Measurements from ENCODE around the gene ZNF574.

The ZNF574 gene

GRCh38 chr19:42053037-42053935 is 22.7 kb upstream of the ZNF574 start:
- FAIRE-seq, result no peak
- TF ChIP-seq POU2F2 (IDR thresholded peaks at IDR 0.05; ENCODE audit: low read depth, low read length) (no peak), POLR2A (IDR thresholded peaks at IDR 0.05; ENCODE audit: low read depth, low read length) (no peak), PAX5 (IDR thresholded peaks at IDR 0.05; ENCODE audit: insufficient read depth, low read length, severe bottlenecking) (no peak), POLR2AphosphoS5 (IDR thresholded peaks at IDR 0.05; ENCODE audit: low read depth, low read length) (no peak), TAF1 (IDR thresholded peaks at IDR 0.05; ENCODE audit: low read depth, low read length) (no peak), SPI1 (IDR thresholded peaks at IDR 0.05; ENCODE audit: low read depth, low read length) (no peak)
- no peak for DNase-seq (ENCODE audit: insufficient read length, low spot score)

- no peak for FAIRE-seq
- no peak for TF ChIP-seq SPI1 (IDR thresholded peaks at IDR 0.05; ENCODE audit: low read depth, low read length)
Measured at GRCh38 chr19:42054205-42054604, 21.8 kb upstream of the ZNF574 start.

GRCh38 chr19:42057846-42058245 is 18.1 kb upstream of the ZNF574 start:
- DNase-seq (ENCODE audit: insufficient read length, low spot score) (no peak), FAIRE-seq (no peak)
- TF ChIP-seq POLR2AphosphoS5 (IDR thresholded peaks at IDR 0.05; ENCODE audit: low read depth, low read length), result no peak
- no peak for TF ChIP-seq POLR2A (IDR thresholded peaks at IDR 0.05; ENCODE audit: low read depth, low read length)

More at GRCh38 chr19:42054205-42054604, 21.8 kb upstream of the ZNF574 start:
- DNase-seq (ENCODE audit: insufficient read length, low spot score), result no peak

GRCh38 chr19:42059196-42059595 is 16.8 kb upstream of the ZNF574 start:
- TF ChIP-seq POLR2AphosphoS5 (IDR thresholded peaks at IDR 0.05; ENCODE audit: low read depth, low read length), result no peak
- TF ChIP-seq POLR2A (IDR thresholded peaks at IDR 0.05; ENCODE audit: low read depth, low read length), result no peak
- TF ChIP-seq TAF1 (IDR thresholded peaks at IDR 0.05; ENCODE audit: low read depth, low read length), result no peak
- no peak for TF ChIP-seq SPI1 (IDR thresholded peaks at IDR 0.05; ENCODE audit: low read depth, low read length)
- TF ChIP-seq PAX5 (IDR thresholded peaks at IDR 0.05; ENCODE audit: insufficient read depth, low read length, severe bottlenecking), result no peak
- TF ChIP-seq POU2F2 (IDR thresholded peaks at IDR 0.05; ENCODE audit: low read depth, low read length), result no peak
- FAIRE-seq, result no peak
- no peak for DNase-seq (ENCODE audit: insufficient read length, low spot score)

GRCh38 chr19:42060117-42060516 is 15.8 kb upstream of the ZNF574 start:
- DNase-seq (ENCODE audit: insufficient read length, low spot score) (no peak), FAIRE-seq (no peak)

GRCh38 chr19:42062381-42062780 is 13.6 kb upstream of the ZNF574 start:
- TF ChIP-seq PAX5 (IDR thresholded peaks at IDR 0.05; ENCODE audit: insufficient read depth, low read length, severe bottlenecking) (no peak), POLR2AphosphoS5 (IDR thresholded peaks at IDR 0.05; ENCODE audit: low read depth, low read length) (no peak), SPI1 (IDR thresholded peaks at IDR 0.05; ENCODE audit: low read depth, low read length) (no peak), TAF1 (IDR thresholded peaks at IDR 0.05; ENCODE audit: low read depth, low read length) (no peak), POLR2A (IDR thresholded peaks at IDR 0.05; ENCODE audit: low read depth, low read length) (no peak), POU2F2 (IDR thresholded peaks at IDR 0.05; ENCODE audit: low read depth, low read length) (no peak)
- DNase-seq (ENCODE audit: insufficient read length, low spot score) (no peak), FAIRE-seq (no peak)

More at GRCh38 chr19:42060117-42060516, 15.8 kb upstream of the ZNF574 start:
- TF ChIP-seq POLR2AphosphoS5 (IDR thresholded peaks at IDR 0.05; ENCODE audit: low read depth, low read length) (no peak), POU2F2 (IDR thresholded peaks at IDR 0.05; ENCODE audit: low read depth, low read length) (no peak), PAX5 (IDR thresholded peaks at IDR 0.05; ENCODE audit: insufficient read depth, low read length, severe bottlenecking) (no peak), TAF1 (IDR thresholded peaks at IDR 0.05; ENCODE audit: low read depth, low read length) (no peak), SPI1 (IDR thresholded peaks at IDR 0.05; ENCODE audit: low read depth, low read length) (no peak), POLR2A (IDR thresholded peaks at IDR 0.05; ENCODE audit: low read depth, low read length) (no peak)

- DNase-seq (ENCODE audit: insufficient read length, low spot score), result no peak
- TF ChIP-seq TAF1 (IDR thresholded peaks at IDR 0.05; ENCODE audit: low read depth, low read length) (no peak), POU2F2 (IDR thresholded peaks at IDR 0.05; ENCODE audit: low read depth, low read length) (no peak), POLR2AphosphoS5 (IDR thresholded peaks at IDR 0.05; ENCODE audit: low read depth, low read length) (no peak), SPI1 (IDR thresholded peaks at IDR 0.05; ENCODE audit: low read depth, low read length) (no peak), POLR2A (IDR thresholded peaks at IDR 0.05; ENCODE audit: low read depth, low read length) (no peak), PAX5 (IDR thresholded peaks at IDR 0.05; ENCODE audit: insufficient read depth, low read length, severe bottlenecking) (no peak)
- no peak for FAIRE-seq
Measured at GRCh38 chr19:42064432-42064831, 11.5 kb upstream of the ZNF574 start.

GRCh38 chr19:42065051-42065450 is 10.9 kb upstream of the ZNF574 start:
- no peak for DNase-seq (ENCODE audit: insufficient read length, low spot score)
- FAIRE-seq, result no peak
- TF ChIP-seq SPI1 (IDR thresholded peaks at IDR 0.05; ENCODE audit: low read depth, low read length), result no peak
- TF ChIP-seq PAX5 (IDR thresholded peaks at IDR 0.05; ENCODE audit: insufficient read depth, low read length, severe bottlenecking), result no peak
- no peak for TF ChIP-seq POU2F2 (IDR thresholded peaks at IDR 0.05; ENCODE audit: low read depth, low read length)
- TF ChIP-seq POLR2A (IDR thresholded peaks at IDR 0.05; ENCODE audit: low read depth, low read length), result no peak
- TF ChIP-seq POLR2AphosphoS5 (IDR thresholded peaks at IDR 0.05; ENCODE audit: low read depth, low read length), result no peak
- no peak for TF ChIP-seq TAF1 (IDR thresholded peaks at IDR 0.05; ENCODE audit: low read depth, low read length)

GRCh38 chr19:42065511-42065910 is 10.5 kb upstream of the ZNF574 start:
- TF ChIP-seq POLR2AphosphoS5 (IDR thresholded peaks at IDR 0.05; ENCODE audit: low read depth, low read length) (no peak), TAF1 (IDR thresholded peaks at IDR 0.05; ENCODE audit: low read depth, low read length) (no peak), POU2F2 (IDR thresholded peaks at IDR 0.05; ENCODE audit: low read depth, low read length) (no peak), POLR2A (IDR thresholded peaks at IDR 0.05; ENCODE audit: low read depth, low read length) (no peak), SPI1 (IDR thresholded peaks at IDR 0.05; ENCODE audit: low read depth, low read length) (no peak), PAX5 (IDR thresholded peaks at IDR 0.05; ENCODE audit: insufficient read depth, low read length, severe bottlenecking) (no peak)
- FAIRE-seq, result no peak
- DNase-seq (ENCODE audit: insufficient read length, low spot score), result no peak

Measured in GM12891 (cell line).